Muscle of leg (tissue), 11 donors: ENCODE results near the gene PRKAG2. TPM values are rescaled to one million over a fixed set of nuclear protein-coding genes. Genes with fewer than 3 reads are reported as not detected.
A peak's percentile ranks its signal among the peaks of the same experiment; 100 is the strongest.
"Not testable (repeated sequence)": the region's sequence is repeated elsewhere in the genome, so short reads cannot be mapped to it uniquely, and the experiment has no call there.

Experiments
- DNase-seq: peaks from one replicate; pipeline ENCODE4 v3.0.0; 2013
- H3K27ac ChIP-seq: one replicate; pipeline ENCODE4 v1.5.1; 2013; ENCODE audit warnings: mild to moderate bottlenecking, low read length, control low read depth
- H3K27me3 ChIP-seq: one replicate; pipeline ENCODE4 v1.6.1; 2013; ENCODE audit warnings: low read length; ENCODE audit not compliant: control insufficient read depth, insufficient read depth
- H3K36me3 ChIP-seq: one replicate; pipeline ENCODE4 v1.6.1; 2013; ENCODE audit warnings: low read length; ENCODE audit not compliant: control insufficient read depth, insufficient read depth
- H3K4me1 ChIP-seq: one replicate; pipeline ENCODE4 v1.6.1; 2013; ENCODE audit warnings: low read length; ENCODE audit not compliant: control insufficient read depth, insufficient read depth
- H3K4me3 ChIP-seq: one replicate; pipeline ENCODE4 v1.5.1; 2013; ENCODE audit warnings: low read length, control low read depth
- H3K9me3 ChIP-seq: replicated peaks from 2 replicates; pipeline ENCODE4 v1.6.1; 2013; ENCODE audit warnings: low read depth, low read length; ENCODE audit not compliant: control insufficient read depth
- WGBS: methylation state at CpG from one replicate; pipeline ENCODE4 v1.1.5; 2013; ENCODE audit warnings: missing lambda C conversion rate; ENCODE audit not compliant: insufficient coverage; 5-methylcytosine and 5-hydroxymethylcytosine counted together
- polyA plus RNA-seq, 8 donors: library from polyadenylated mRNA; unstranded; fragments of 120-200 nt; gene quantifications; one replicate each; pipeline versions ENCODE4 v1.2.1 to v1.2.3, GENCODE V29; 2013; ENCODE audit warnings: inconsistent platforms in 1 of 8, low replicate concordance in 1 of 8; ENCODE audit not compliant: insufficient read length in 8 of 8, insufficient read depth in 1 of 8
- total RNA-seq: library from RNA; stranded (reverse); fragments of 120-200 nt; gene quantifications from one replicate; pipeline ENCODE4 v1.2.4, GENCODE V29; 2013

PRKAG2 gene
- total and polyA plus RNA-seq, 9 donors, result 3.9 to 16.4 (median 11.2) TPM

DNA sequence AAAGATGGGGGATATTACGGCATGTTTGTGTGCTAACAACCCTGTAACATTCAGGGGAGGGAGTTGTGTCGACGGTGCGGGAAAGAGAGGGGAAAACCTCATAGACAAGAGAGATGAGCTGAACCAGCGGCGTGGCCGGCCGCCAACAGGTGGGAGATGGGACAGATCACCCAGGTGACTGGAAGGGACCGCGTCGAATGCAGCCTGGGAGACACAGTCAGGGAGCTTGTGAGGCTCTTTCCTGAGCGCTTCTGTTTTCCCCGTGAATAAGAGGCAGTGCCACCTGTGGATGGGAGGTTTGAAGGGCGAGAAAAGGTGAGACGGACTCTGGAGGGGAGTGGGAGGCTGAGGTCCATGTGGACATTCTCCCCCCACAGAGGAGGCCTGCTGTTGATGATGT lies 9.9 kb upstream of the PRKAG2 start:
- Histone ChIP-seq H3K4me1 (peaks cover 12% of the 10 kb centered on the region), H3K27me3 (peaks cover 41% of the 10 kb centered on the region), H3K36me3 (no peaks in the 10 kb centered on the region), H3K27ac (no peak overlapping the region), H3K4me3 (no peak overlapping the region), H3K9me3 (no peaks in the 10 kb centered on the region)
- WGBS, result 71% methylated on average over 12 of the region's 15 CpGs
- DNase-seq, result no peak

DNA sequence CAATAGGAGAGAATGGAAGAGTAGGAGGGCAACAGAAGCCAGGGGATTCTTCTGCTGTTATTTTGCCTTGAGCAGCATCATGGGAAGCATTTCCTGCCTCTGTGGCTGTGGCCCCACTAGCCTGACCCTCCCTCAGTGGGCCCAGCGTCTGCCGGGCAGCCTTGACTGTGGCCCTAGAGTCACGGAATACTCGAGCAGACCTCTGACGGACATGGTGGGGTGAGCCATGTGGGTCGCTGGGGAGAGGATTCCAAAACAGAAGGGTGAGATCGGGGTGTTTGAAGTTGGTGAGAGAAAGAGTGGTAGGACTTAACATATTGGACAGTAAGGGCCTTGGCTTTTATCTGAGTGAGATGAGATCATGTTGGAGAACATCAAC lies 8.3 kb upstream of the PRKAG2 start:
- H3K4me3 ChIP-seq, result no peak overlapping the region
- WGBS, result 84% methylated on average over 7 of the region's 7 CpGs
- no peaks in the 10 kb centered on the region for H3K36me3 ChIP-seq
- no peaks in the 10 kb centered on the region for H3K9me3 ChIP-seq
- H3K4me1 ChIP-seq, result peaks cover 12% of the 10 kb centered on the region
- no peak overlapping the region for H3K27ac ChIP-seq
- H3K27me3 ChIP-seq, result peaks cover 29% of the 10 kb centered on the region
- DNase-seq, result no peak

DNA sequence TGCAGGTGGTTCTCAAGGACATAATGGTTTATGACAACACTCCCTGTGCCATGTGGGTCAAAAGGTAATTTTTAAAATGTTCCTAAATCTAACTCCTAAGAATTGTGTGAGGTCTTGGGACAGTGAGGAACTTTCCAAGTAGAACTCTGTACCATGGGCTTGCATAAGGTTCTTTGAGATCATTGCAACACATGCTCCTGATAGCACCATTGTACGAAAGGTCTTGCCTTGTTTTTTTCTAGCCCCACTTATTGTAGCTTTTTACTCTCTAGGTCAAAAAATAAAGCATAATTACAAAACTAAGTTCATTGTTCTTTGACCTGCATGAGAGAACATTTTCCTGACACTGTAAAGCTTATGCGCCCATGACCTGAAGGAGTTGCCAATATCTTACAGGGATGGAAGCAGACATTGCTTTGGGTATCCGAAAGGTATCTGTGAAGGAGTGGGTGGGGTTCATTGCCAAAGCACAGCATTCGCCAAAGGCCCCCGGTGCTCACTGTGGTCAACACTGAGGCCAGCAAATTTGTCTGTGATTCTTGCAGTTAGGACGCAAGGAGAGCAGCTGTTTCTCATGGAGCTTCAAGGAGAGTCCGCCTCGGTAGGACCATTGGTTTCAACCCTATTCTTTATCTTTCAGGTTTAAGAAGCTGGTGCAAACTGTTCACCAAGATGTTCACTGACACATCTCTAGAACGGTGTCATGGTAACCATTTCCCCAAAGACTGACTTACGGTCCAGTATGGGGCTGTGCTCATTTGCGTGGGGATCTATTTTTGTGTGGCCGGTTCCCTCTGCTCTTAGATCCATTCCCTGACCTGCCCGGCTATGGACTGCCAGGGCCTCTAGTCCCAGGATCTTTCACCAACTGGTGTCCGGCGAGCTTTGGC lies 7.6 kb upstream of the PRKAG2 start:
- Histone ChIP-seq H3K36me3 (no peaks in the 10 kb centered on the region), H3K9me3 (no peaks in the 10 kb centered on the region), H3K4me3 (no peak overlapping the region), H3K27ac (no peak overlapping the region), H3K27me3 (peaks cover 29% of the 10 kb centered on the region), H3K4me1 (peaks cover 11% of the 10 kb centered on the region)
- DNase-seq, result no peak
- WGBS, result 90% methylated on average over 11 of the region's 15 CpGs

DNA sequence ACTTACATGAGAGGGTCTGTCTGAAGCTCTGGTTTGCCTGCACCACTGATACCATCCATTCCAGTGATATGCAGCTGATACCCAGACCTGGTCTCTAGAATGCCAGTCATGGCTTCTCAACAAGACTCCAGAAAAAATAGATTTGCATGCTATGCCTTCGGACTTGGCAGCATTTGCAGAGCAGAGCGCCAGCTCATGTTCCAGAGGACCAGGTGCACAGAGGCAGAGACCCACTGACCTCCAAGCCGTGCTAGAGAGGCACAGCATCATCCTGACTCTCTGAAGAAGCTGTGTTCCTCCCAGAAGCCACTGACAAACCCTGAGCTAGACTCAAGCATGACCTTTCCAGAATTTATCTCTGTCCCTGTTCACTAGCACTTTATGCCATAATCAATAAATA lies 6.9 kb upstream of the PRKAG2 start:
- Histone ChIP-seq H3K9me3 (no peaks in the 10 kb centered on the region), H3K36me3 (no peaks in the 10 kb centered on the region), H3K27me3 (peaks cover 34% of the 10 kb centered on the region), H3K27ac (no peak overlapping the region), H3K4me1 (peaks cover 8% of the 10 kb centered on the region), H3K4me3 (no peak overlapping the region)
- 79% methylated on average over 3 of the region's 3 CpGs for WGBS
- DNase-seq, result no peak

DNA sequence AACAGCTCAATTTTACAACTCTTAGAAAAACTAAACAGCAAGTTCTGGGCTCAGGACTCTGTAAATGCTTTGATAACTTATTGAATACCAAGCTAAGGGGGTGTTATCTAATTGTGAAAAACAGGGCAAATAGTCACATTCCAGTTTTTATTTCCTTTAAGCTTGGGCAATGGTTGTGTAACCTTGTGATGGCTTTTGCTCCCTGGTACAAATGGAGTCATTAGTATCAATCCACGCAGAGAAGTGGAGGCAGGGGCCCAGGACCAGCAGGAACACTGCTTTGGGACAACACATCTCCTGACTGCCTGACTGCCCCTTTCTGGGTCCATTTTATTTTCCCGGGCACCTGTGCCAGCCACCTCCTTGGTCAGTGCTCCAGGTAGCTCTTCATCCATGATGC lies 5.8 kb upstream of the PRKAG2 start:
- H3K27ac ChIP-seq, result no peak overlapping the region
- no peak overlapping the region for H3K4me3 ChIP-seq
- H3K27me3 ChIP-seq, result peaks cover 33% of the 10 kb centered on the region
- peaks cover 7% of the 10 kb centered on the region for H3K4me1 ChIP-seq
- no peak for DNase-seq
- no peaks in the 10 kb centered on the region for H3K9me3 ChIP-seq
- H3K36me3 ChIP-seq, result no peaks in the 10 kb centered on the region
- WGBS, result 90% methylated on average over 1 of the region's 2 CpGs

DNA sequence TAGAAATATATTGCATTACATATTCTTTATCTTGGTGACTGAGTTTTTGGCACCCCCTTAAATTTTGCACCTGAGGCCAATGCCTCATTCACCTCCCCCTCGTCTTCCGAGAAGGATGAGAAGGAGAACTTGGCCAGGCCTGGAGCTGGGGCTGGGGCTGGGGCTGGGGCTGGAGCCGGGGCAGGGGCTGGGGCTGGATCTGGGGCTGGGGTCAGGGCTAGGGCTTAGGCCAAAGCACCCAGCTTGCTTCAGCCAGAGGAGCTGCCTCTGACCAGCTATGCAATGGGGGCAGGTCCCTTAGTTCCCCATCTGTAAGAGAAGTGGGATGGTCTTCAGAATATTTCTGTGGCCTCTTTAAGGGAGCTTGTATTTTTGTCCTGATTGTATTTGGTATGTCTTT lies 3.8 kb upstream of the PRKAG2 start:
- Histone ChIP-seq H3K27ac (no peak overlapping the region), H3K4me3 (no peak overlapping the region), H3K36me3 (no peaks in the 10 kb centered on the region), H3K27me3 (peaks cover 29% of the 10 kb centered on the region), H3K4me1 (peaks cover 16% of the 10 kb centered on the region), H3K9me3 (no peaks in the 10 kb centered on the region)
- DNase-seq, result no peak
- 83% methylated on average over 1 of the region's 3 CpGs for WGBS

DNA sequence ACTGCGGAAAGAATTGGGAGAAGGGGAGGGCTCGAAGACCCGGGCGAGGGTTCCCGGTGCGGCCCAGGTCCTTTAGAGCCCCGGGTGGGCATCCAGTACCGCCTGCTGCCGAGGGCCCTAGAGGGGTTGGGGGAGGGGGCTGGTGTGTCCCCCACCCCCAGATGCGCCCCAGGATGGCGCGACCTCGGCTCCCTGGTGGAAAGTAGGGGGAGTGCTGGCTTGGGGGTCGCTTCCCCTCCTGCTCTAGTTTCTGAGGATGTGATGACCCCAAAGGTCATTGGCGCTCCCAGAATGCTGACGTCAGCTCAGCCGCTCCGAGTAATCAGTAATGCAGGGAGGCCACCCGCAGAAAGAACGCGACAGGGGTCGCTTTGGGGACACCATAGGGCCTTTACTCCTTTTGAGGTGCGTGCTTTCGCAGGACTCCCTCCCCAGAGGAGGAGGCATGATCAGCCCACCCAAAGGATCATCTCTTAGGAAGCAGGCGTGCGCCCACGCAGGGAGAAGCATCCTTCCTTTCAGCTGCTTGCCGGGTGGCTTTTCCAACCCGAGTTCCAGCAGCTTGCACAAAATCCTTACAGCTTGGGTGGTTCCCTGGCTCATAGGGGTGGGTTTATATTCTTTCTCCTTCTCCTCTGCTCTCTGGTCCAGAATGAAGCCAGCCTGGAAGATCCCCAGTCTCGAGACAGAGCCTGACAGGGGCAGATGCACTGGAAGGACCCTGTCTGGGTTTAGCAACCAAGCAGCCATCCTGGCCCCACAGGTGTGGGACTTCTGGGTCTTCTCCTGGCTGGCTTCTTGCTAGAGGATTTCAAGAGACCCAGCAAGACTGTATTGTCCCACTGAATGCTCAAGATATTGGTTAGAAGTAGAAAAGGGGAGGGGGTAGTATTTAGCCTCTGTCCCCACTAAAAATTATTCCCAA lies 1.3 kb upstream of the PRKAG2 start:
- Histone ChIP-seq H3K4me3 (peak overlapping the region; percentile 85), H3K27ac (no peak overlapping the region), H3K4me1 (peaks cover 21% of the 10 kb centered on the region), H3K9me3 (no peaks in the 10 kb centered on the region), H3K27me3 (peaks cover 21% of the 10 kb centered on the region), H3K36me3 (no peaks in the 10 kb centered on the region)
- 4% methylated on average over 20 of the region's 30 CpGs for WGBS
- DNase-seq, result no peak

DNA sequence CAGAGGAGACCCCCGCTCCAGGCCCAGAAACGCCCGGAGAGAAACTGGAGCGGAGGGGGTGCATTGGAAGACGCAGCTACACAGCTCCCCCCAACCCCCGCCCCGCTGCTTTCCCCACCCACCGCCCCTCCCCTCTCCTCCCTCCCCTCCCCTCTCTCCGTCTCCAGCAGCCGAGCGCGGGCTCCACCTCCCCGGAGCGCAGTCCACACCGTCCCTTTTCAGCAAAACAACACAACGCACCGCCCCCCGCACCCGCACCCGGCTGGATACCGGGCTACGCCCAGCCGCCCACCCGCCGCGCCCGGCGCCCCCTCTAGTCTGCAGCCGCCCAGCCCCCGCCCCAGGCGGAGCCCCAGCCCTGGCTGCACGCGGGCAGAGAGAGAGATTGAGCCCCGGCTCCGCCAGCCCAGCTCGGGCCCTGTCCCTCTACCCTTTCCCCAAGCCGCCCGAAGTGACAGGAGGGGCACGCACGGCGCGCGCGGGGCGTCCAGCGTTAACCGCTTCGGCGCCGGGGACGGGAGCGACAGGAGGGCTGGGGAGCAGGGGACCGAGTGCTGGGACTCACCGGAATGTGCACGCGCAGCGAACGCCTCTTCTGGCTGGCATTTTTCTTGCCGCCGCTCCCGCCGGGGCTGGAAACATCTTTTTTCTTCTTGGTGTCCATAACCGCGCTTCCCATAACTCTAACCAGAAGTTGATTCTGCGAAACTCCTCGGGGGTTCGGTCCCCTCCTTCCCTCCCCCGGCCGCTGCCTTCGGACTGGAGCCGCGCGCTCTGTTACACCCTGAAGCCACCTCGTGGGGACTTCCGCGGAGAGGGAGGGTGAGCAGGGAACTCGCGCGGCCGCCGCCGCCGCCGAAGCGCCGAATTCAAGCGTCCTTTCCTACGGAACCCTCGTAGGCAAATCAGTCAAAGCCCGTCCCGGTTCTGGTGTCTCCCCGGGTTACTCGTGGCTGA lies 695 bp downstream of the PRKAG2 start:
- H3K4me1 ChIP-seq, result peaks cover 21% of the 10 kb centered on the region
- H3K9me3 ChIP-seq, result no peaks in the 10 kb centered on the region
- H3K36me3 ChIP-seq, result no peaks in the 10 kb centered on the region
- peaks cover 21% of the 10 kb centered on the region for H3K27me3 ChIP-seq
- H3K27ac ChIP-seq, result peak overlapping the region; percentile 93
- H3K4me3 ChIP-seq, result peak overlapping the region; percentile 85
- DNase-seq, result peak; percentile 89
- under 1% methylated on average over 78 of the region's 93 CpGs for WGBS

DNA sequence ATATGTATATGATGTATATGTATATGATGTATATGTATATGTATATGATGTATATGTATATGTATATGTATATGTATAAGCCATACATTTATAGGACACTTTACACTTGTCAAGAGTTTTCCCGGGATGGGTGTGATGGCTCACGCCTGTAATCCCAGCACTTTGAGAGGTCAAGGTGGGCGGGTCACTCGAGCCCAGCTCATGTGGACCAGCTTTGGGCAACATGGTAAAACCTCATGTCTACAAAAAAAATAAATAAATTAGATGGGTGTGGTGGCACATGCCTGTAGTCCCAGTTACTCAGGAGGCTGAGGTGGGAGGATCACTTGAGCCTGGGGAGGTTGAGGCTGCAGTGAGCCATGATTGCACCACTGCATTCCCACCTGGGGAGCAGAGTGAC lies 2.4 kb downstream of the PRKAG2 start:
- H3K27ac ChIP-seq, result not testable (repeated sequence)

More for the DNA sequence above, 2.4 kb downstream of the PRKAG2 start:
- not testable (repeated sequence) for DNase-seq, H3K4me3 ChIP-seq, H3K9me3 ChIP-seq, H3K36me3 ChIP-seq
- Histone ChIP-seq H3K27me3 (peaks cover 17% of the 10 kb centered on the region), H3K4me1 (peaks cover 21% of the 10 kb centered on the region)
- WGBS, result no CpG with 5 or more reads among the region's 4 CpGs
